ENCODE results near the gene PSME3.
"Not testable (repeated sequence)": the region's sequence is repeated elsewhere in the genome, so short reads cannot be mapped to it uniquely, and the experiment has no call there.

The PSME3 gene

DNA sequence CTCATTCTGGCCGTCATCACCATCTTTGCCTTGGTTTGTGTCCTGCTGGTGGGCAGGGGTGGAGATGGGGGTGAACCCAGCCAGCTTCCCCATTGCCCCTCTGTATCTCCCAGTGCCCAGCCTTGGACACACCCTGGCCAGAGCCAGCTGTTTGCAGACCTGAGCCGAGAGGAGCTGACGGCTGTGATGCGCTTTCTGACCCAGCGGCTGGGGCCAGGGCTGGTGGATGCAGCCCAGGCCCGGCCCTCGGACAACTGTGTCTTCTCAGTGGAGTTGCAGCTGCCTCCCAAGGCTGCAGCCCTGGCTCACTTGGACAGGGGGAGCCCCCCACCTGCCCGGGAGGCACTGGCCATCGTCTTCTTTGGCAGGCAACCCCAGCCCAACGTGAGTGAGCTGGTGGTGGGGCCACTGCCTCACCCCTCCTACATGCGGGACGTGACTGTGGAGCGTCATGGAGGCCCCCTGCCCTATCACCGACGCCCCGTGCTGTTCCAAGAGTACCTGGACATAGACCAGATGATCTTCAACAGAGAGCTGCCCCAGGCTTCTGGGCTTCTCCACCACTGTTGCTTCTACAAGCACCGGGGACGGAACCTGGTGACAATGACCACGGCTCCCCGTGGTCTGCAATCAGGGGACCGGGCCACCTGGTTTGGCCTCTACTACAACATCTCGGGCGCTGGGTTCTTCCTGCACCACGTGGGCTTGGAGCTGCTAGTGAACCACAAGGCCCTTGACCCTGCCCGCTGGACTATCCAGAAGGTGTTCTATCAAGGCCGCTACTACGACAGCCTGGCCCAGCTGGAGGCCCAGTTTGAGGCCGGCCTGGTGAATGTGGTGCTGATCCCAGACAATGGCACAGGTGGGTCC is 18.4 kb downstream of the PSME3 start:
- DNase-seq (ENCODE audit: low spot score): not testable (repeated sequence)

DNA sequence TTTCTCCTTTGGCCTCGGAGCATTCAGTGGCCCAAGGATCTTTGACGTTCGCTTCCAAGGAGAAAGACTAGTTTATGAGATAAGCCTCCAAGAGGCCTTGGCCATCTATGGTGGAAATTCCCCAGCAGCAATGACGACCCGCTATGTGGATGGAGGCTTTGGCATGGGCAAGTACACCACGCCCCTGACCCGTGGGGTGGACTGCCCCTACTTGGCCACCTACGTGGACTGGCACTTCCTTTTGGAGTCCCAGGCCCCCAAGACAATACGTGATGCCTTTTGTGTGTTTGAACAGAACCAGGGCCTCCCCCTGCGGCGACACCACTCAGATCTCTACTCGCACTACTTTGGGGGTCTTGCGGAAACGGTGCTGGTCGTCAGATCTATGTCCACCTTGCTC is 19.2 kb downstream of the PSME3 start:
- DNase-seq (ENCODE audit: low spot score): no peak

DNA sequence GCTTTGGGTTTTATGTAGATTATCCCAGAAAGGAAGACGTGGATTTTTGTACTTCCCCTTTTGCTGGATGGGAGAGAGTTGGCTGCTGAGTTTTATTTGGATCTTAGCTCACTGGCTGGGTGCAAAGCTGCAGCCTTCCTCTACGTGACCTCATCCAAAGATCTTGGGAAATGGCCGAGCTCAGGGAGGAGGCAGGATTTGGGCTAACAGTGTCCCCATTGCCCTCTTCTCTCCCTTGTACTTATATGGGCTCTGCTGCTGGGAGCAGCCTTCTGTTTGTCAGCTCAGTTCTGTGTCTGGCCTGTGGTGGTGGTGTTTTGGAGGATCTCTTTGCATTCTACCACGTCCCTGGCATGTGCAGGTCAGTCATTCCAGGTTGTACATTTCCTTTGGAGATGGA is 19.8 kb downstream of the PSME3 start:
- DNase-seq (ENCODE audit: low spot score): no peak

DNA sequence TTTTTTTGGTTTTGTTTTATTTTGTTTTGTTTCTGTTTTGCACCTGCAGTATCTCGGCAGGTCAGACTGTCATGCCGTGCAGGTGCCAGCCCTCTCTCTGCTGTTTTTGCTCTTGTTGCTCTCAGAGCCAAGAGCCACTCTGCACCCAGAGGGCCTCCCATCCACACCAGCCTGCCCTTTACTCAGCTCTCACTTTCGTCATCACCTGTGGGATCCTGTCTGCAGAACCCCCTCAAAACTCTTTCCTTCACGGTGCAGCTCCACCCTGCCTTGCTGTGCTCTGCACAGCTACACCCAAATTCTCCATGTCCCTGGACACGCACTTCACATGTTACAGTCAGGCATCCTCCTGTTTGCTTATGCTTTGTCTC is 20.4 kb downstream of the PSME3 start:
- DNase-seq (ENCODE audit: low spot score): no peak

DNA sequence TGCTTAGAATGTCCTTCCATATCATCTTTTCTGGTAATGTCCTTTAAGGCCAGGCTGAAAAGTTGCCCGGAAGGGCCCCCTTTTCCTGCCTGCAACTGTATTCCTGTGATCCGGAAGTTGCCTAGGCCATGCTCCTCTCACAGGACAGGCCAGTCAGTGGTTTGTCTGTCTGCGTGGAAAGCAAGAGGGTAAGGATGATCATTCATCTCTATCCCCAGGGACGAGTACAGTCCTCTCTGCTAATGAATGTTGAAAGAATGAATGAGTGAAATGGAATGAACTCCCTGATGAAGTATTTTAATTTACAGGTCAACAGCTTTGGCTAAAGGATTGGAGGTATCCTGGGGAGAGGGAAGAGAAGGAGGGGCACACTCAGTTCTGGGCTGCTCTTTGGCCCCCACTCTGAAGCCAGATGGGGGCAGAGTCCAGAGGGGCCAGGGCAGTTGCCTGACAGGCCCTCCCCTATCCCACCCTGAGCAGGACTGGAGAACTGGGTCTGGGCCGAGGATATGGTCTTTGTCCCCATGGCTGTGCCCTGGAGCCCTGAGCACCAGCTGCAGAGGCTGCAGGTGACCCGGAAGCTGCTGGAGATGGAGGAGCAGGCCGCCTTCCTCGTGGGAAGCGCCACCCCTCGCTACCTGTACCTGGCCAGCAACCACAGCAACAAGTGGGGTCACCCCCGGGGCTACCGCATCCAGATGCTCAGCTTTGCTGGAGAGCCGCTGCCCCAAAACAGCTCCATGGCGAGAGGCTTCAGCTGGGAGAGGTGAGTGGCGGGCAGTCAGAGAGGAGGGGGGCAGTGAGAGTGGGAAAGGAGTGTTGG is 21.0 kb downstream of the PSME3 start:
- no peak for DNase-seq (ENCODE audit: low spot score)

DNA sequence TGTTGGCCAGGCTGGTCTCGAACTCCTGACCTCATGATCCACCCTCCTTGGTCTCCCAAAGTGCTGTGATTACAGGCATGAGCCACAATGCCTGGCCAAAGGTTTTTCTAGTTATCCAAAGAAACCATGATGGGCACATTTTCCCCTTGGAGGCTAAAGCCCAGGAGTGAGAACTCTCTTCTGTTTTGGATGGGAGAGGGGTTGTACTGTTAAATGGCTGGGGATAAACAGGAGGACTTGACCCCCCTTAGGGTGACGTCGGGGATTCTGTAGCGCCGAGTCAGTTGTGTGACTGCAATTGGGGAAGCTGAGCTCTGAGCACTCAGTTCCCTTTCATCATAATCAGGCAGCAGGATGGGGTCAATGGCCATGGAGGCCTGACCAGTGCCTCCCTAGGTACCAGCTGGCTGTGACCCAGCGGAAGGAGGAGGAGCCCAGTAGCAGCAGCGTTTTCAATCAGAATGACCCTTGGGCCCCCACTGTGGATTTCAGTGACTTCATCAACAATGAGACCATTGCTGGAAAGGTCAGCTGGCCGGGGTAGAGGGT is 21.9 kb downstream of the PSME3 start:
- DNase-seq (ENCODE audit: low spot score): no peak

DNA sequence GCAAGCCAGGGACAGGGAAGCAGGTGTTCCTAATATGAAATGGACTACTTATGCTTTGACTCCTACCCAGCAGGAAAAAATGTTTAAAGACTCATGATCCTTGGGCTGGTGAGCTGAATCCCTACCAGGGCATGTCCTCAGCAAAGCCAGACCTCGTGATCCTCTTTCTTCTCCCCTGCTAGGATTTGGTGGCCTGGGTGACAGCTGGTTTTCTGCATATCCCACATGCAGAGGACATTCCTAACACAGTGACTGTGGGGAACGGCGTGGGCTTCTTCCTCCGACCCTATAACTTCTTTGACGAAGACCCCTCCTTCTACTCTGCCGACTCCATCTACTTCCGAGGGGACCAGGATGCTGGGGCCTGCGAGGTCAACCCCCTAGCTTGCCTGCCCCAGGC is 22.9 kb downstream of the PSME3 start:
- not testable (repeated sequence) for DNase-seq (ENCODE audit: low spot score)

DNA sequence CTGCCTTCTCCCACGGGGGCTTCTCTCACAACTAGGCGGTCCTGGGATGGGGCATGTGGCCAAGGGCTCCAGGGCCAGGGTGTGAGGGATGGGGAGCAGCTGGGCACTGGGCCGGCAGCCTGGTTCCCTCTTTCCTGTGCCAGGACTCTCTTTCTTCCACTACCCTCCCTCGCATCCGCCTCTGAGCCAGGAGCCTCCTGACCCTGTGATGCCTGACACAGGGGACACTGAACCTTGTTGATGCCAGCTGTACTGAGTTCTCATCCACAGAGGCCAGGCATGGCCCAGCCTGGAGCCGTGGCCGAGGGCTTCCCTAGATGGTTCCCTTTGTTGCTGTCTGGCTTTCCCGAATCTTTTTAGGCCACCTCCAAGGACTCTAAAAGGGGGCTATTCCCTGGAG is 23.3 kb downstream of the PSME3 start:
- DNase-seq (ENCODE audit: low spot score): not testable (repeated sequence)

DNA sequence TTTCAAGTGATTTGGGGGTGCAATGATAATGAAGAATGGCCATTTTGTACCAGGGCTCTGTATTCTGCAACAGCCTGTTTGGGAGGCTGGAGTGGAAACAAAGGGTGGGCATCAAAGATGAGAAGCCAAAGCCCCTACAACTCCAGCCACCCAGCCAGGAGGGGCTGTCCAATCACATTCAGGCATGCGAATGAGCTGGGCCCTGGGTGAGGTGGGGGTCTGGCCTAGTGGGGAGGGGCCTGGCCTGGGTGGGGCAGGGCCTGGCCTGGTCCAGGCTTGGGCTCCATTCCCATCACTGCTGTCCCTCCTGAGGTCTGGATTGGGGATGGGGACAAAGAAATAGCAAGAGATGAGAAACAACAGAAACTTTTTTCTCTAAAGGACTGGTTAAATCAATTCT is 24.2 kb downstream of the PSME3 start:
- DNase-seq (ENCODE audit: low spot score): no peak

DNA sequence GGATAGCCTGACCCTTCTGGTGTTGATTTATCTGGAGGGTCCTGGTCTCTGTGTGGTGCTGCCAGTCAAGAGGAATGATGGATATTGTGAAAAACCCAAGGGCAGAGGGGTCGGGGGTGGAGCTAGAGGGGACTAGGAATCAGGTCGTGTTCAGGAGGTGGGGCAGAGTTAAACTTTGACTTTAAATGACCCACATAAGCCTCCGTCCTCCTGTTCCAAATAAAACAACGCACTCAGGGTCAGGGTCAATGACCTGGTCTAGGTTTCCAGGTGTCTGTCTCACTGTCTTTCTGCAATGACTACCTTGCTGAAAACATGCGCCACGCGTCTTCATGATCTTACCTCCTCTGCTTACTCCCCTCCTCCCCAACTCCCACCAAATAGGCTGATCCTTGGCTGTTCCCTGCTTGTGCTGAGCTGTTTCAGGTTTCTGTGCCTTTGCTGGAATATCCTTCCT is 32.5 kb downstream of the PSME3 start:
- no peak for DNase-seq (ENCODE audit: low spot score)

DNA sequence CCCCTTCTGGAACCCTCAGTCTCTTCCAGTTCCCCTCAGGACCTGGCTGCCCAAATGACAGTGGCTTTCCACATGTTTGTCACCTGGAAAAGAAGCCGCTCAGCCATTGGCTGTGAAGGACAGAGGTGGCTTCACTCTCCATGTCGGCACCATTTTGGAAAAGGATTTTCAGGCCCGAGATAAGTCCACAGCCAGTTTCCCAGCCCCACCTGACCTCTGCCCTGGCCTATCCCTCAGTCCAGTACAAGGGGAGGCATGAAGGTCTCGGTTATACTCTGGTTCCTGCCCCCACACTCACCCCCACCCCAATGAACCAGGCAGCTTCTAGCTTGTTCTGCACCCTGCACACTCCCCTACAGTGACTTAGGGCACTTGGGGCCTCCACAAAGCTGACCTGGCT is 33.0 kb downstream of the PSME3 start:
- no peak for DNase-seq (ENCODE audit: low spot score)

DNA sequence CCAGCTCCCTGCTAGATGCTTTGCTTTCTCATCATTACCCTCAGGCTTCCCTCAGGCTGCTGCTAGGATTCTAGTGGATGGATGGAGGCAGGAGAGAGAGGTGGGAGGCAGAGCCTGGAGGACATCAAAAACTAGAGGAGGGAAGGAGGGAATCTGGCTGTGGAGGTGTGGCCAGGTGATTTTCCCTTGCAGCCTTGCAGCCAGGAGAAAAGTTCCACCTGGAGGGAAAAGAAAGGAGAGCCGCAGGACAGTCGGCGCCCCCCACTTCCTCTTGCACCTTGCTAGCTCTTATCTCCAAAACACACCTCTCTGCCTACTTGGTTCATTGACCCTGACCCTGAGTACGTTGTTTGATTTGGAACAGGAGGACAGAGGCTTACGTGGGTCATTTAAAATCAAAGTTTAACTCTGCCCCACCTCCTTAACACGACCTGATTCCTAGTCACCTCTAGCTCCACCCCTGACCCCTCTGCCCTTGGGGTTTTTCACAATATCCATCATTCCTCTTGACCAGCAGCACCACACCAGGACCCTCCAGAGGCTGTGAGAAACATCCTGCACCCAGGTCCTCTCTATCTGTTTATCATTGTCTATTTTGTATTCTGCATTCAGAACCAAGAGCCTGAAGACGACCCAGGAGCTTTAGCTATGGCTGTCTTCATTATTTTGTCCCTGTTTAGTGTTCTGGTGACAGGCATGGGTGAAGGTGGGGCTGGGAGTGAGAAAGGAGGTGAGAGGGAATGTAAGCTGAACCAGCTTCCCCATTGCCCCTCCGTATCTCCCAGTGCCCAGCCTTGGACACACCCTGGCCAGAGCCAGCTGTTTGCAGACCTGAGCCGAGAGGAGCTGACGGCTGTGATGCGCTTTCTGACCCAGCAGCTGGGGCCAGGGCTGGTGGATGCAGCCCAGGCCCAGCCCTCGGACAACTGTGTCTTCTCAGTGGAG is 33.7 kb downstream of the PSME3 start:
- no peak for DNase-seq (ENCODE audit: low spot score)

DNA sequence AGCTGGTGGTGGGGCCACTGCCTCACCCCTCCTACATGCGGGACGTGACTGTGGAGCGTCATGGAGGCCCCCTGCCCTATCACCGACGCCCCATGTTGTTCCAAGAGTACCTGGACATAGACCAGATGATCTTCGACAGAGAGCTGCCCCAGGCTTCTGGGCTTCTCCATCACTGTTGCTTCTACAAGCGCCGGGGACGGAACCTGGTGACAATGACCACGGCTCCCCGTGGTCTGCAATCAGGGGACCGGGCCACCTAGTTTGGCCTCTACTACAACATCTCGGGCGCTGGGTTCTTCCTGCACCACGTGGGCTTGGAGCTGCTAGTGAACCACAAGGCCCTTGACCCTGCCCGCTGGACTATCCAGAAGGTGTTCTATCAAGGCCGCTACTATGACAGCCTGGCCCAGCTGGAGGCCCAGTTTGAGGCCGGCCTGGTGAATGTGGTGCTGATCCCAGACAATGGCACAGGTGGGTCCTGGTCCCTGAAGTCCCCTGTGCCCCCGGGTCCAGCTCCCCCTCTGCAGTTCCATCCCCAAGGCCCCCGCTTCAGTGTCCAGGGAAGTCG is 34.6 kb downstream of the PSME3 start:
- DNase-seq (ENCODE audit: low spot score): not testable (repeated sequence)

DNA sequence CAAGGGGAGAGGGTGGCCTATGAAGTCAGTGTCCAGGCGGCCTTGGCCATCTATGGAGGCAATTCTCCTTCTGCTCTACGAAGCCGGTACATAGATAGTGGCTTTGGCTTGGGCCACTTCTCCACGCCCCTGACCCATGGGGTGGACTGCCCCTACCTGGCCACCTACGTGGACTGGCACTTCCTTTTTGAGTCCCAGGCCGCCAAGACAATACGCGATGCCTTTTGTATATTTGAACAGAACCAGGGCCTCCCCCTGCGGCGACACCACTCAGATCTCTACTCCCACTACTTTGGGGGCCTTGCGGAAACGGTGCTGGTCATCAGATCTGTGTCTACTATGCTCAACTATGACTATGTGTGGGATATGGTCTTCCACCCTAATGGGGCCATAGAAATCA is 35.1 kb downstream of the PSME3 start:
- no peak for DNase-seq (ENCODE audit: low spot score)

DNA sequence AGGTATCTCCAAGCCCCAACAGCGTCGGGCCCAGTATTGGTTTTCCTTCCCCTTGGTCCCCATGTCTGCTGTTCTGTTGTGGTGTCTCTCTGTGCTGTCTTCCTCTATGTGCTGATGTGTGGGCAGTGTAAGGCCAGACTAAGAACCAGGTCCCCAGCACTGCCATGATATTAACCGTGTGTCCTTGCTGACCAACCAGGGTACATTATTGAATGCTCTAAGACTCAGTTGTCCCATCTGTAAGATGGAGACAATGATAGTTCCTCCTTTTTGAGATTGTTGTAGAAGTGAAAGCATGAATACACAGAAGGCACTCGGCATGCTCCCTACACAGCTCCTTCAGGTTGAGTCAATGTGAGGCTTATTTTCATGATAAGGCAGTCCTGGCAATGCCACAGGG is 38.5 kb downstream of the PSME3 start:
- DNase-seq (ENCODE audit: low spot score): no peak

DNA sequence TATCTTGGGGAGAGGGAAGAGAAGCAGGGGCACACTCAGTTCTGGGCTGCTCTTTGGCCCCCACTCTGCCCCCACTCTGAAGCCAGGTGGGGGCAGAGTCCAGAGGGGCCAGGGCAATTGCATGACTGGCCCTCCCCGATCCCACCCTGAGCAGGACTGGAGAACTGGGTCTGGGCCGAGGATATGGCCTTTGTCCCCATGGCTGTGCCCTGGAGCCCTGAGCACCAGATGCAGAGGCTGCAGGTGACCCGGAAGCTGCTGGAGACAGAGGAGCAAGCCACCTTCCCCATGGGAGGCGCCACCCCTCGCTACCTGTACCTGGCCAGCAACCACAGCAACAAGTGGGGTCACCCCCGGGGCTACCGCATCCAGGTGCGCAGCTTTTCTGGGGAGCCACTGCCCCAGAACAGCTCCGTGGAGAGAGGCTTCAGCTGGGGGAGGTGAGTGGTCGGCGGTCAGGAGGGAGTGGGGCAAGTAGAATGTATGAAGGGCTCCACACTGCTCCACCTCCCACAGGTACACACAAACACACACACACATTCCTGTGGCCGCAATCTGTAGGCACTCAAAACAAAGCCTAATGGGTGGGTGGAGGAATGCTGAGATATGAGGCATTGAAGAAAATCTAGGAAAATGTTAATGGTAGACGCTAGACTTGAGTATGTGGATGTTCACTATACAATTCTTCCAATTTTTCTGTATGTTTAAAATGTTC is 39.2 kb downstream of the PSME3 start:
- no peak for DNase-seq (ENCODE audit: low spot score)

DNA sequence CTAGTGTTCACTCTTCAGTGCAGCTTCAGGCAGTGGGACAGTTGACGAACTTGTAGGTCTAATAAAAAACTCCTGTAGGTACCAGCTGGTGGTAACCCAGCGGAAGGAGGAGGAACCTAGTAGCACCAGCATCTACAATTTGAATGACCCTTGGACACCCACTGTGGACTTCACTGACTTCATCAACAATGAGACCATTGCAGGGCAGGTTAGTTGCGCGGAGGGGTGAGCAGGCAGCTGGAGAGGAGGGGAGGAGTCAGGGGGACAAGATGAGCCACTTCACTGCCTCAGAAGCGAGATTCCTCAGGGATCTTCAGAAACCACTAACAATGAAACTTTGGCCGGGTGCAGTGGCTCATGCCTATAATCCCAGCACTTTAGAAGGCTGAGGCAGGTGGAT is 40.1 kb downstream of the PSME3 start:
- no peak for DNase-seq (ENCODE audit: low spot score)

DNA sequence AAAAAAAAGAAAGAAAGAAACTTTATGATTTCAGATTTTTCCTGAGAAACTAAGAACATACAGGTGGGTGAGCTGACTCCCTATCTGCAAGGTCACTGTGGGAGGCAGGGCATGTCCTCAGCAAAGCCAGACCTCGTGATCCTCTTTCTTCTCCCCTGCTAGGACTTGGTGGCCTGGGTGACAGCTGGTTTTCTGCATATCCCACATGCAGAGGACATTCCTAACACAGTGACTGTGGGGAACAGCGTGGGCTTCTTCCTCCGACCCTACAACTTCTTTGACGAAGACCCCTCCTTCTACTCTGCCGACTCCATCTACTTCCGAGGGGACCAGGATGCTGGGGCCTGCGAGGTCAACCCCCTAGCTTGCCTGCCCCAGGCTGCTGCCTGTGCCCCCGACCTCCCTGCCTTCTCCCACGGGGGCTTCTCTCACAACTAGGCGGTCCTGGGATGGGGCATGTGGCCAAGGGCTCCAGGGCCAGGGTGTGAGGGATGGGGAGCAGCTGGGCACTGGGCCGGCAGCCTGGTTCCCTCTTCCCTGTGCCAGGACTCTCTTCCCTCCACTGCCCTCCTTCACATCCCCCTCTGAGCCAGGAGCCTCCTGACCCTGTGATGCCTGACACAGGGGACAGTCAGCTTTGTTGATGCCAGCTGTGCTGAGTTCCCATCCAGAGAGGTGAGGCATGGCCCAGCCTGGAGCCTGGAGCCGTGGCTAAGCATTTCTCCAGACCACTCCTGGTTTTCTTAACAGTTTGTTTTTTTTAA is 40.9 kb downstream of the PSME3 start:
- not testable (repeated sequence) for DNase-seq (ENCODE audit: low spot score)

DNA sequence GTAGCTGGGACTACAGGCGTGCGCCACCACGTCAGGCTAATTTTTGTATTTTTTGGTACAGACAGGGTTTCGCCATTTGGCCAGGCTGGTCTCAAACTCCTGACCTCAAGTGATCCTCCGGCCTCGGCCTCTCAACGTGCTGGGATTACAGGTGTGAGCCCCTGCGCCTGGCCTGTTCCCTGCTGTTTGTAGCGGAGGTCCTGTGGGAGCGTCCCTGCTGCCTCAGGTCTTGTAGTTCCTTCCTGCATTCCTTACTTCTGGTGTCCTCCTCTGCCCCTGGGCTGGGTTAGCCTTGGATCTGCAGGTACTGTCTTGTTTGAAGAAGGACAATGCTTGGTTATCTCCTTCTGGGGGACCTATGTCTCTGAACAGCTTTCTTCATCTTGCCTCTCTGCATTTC is 43.8 kb downstream of the PSME3 start:
- no peak for DNase-seq (ENCODE audit: low spot score)
